HuH-7 (cell line): ENCODE measurements around the gene SLC38A10.

Experiments used
- DNase-seq: peaks from one replicate; pipeline ENCODE4 v3.0.0; 2011; ENCODE audit warnings: low spot score

The SLC38A10 gene

GRCh38 chr17:81295031-81295675, at the start of gene SLC38A10:
Gene SLC38A10 (minus strand): TSS chr17:81295307. CDS start chr17:81294921, 386 bp downstream.
- peak; percentile 100 for DNase-seq

- DNase-seq: no peak
These were observed 47.4 kb upstream of the SLC38A10 start for GRCh38 chr17:81342269-81343070.

- no peak for DNase-seq
These were observed 46.6 kb upstream of the SLC38A10 start for GRCh38 chr17:81341516-81342268.

GRCh38 chr17:81340607-81341515, 45.8 kb upstream of the SLC38A10 start:
- no peak for DNase-seq

GRCh38 chr17:81339534-81340296, 44.6 kb upstream of the SLC38A10 start:
- DNase-seq: peak; percentile 95

- DNase-seq: peak; percentile 87
These were observed 44.1 kb upstream of the SLC38A10 start for GRCh38 chr17:81339191-81339533.

- DNase-seq: no peak
These were observed 43.4 kb upstream of the SLC38A10 start for GRCh38 chr17:81338274-81339190.

- no peak for DNase-seq
These were observed 42.4 kb upstream of the SLC38A10 start for GRCh38 chr17:81337476-81337879.

GRCh38 chr17:81336930-81337325, 41.8 kb upstream of the SLC38A10 start:
- DNase-seq: no peak

GRCh38 chr17:81336296-81336929, 41.3 kb upstream of the SLC38A10 start:
- DNase-seq: no peak

GRCh38 chr17:81335773-81336157, 40.7 kb upstream of the SLC38A10 start:
- no peak for DNase-seq

- no peak for DNase-seq
These were observed 40.1 kb upstream of the SLC38A10 start for GRCh38 chr17:81334987-81335772.

GRCh38 chr17:81334391-81334901, 39.3 kb upstream of the SLC38A10 start:
- DNase-seq: no peak

GRCh38 chr17:81333616-81334368, 38.7 kb upstream of the SLC38A10 start:
- DNase-seq: no peak

- no peak for DNase-seq
These were observed 37.9 kb upstream of the SLC38A10 start for GRCh38 chr17:81332914-81333528.

GRCh38 chr17:81332118-81332834, 37.2 kb upstream of the SLC38A10 start:
- DNase-seq: no peak
